Measurements from ENCODE around the gene COX14.

- TF ChIP-seq, protein P1, sequence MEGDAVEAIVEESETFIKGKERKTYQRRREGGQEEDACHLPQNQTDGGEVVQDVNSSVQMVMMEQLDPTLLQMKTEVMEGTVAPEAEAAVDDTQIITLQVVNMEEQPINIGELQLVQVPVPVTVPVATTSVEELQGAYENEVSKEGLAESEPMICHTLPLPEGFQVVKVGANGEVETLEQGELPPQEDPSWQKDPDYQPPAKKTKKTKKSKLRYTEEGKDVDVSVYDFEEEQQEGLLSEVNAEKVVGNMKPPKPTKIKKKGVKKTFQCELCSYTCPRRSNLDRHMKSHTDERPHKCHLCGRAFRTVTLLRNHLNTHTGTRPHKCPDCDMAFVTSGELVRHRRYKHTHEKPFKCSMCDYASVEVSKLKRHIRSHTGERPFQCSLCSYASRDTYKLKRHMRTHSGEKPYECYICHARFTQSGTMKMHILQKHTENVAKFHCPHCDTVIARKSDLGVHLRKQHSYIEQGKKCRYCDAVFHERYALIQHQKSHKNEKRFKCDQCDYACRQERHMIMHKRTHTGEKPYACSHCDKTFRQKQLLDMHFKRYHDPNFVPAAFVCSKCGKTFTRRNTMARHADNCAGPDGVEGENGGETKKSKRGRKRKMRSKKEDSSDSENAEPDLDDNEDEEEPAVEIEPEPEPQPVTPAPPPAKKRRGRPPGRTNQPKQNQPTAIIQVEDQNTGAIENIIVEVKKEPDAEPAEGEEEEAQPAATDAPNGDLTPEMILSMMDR (IDR thresholded peaks at IDR 0.05; ENCODE audit: low read depth, low read length), result no peak
- TF ChIP-seq, protein P2, sequence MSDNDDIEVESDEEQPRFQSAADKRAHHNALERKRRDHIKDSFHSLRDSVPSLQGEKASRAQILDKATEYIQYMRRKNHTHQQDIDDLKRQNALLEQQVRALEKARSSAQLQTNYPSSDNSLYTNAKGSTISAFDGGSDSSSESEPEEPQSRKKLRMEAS (IDR thresholded peaks at IDR 0.05; ENCODE audit: low read depth, low read length), result no peak
These were observed 45.2 kb downstream of the COX14 start for GRCh38 chr12:50157259-50157658.

All from NB4 (cell line).